ENCODE data around the gene PDSS1.

PDSS1 gene

DNA sequence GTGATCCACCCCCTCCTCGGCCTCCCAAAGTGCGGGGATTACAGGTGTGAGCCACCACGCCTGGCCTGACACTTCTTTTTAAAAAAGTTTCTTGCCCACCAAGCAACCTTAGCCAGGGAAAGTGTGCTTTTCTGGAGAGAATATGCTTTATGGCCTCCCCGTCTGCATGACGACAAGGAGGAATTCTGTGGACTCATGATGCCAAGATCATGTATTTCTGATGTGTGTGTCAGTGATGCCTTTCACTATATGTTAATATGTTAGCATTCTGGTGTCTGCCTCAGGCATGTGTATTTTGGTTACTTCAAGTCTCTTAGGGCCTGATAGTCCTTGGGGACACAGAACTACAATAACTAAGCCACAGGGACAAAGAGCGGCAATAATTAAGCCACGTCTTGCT lies 2.1 kb downstream of the PDSS1 start:
- ChIA-PET POLR2A (no interaction called here), CTCF (no interaction called here)
- no peak for TF ChIP-seq ELF4 (IDR thresholded peaks at IDR 0.05)
- TF ChIP-seq NFRKB (IDR thresholded peaks at IDR 0.05), result no peak
- no peak for TF ChIP-seq HDGF (IDR thresholded peaks at IDR 0.05; ENCODE audit: borderline replicate concordance)
- TF ChIP-seq TARDBP (IDR thresholded peaks at IDR 0.05), result no peak
- TF ChIP-seq ARNT (IDR thresholded peaks at IDR 0.05), result no peak
- no peak for TF ChIP-seq SP1 (IDR thresholded peaks at IDR 0.05)
- no peak for TF ChIP-seq LEF1 (IDR thresholded peaks at IDR 0.05; ENCODE audit: borderline replicate concordance)
- no peak for TF ChIP-seq BHLHE40 (IDR thresholded peaks at IDR 0.05; ENCODE audit: borderline replicate concordance)
- no peak for TF ChIP-seq FOXM1 (IDR thresholded peaks at IDR 0.05; ENCODE audit: borderline replicate concordance)
- TF ChIP-seq, protein P1, sequence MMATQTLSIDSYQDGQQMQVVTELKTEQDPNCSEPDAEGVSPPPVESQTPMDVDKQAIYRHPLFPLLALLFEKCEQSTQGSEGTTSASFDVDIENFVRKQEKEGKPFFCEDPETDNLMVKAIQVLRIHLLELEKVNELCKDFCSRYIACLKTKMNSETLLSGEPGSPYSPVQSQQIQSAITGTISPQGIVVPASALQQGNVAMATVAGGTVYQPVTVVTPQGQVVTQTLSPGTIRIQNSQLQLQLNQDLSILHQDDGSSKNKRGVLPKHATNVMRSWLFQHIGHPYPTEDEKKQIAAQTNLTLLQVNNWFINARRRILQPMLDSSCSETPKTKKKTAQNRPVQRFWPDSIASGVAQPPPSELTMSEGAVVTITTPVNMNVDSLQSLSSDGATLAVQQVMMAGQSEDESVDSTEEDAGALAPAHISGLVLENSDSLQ (IDR thresholded peaks at IDR 0.05), result no peak
- TF ChIP-seq CTBP1 (IDR thresholded peaks at IDR 0.05; ENCODE audit: borderline replicate concordance), result no peak
- no peak for TF ChIP-seq SUZ12 (IDR thresholded peaks at IDR 0.05)

GRCh38 chr10:26700884-26701630 lies 3.6 kb downstream of the PDSS1 start:
- DNase-seq (ENCODE audit: extremely low spot score), result no peak
- TF ChIP-seq BHLHE40 (IDR thresholded peaks at IDR 0.05; ENCODE audit: borderline replicate concordance) (no peak), CTBP1 (IDR thresholded peaks at IDR 0.05; ENCODE audit: borderline replicate concordance) (no peak), TARDBP (IDR thresholded peaks at IDR 0.05) (no peak), HDGF (IDR thresholded peaks at IDR 0.05; ENCODE audit: borderline replicate concordance) (no peak), L3MBTL2 (conservative IDR thresholded peaks at IDR 0.05) (no peak), ARNT (IDR thresholded peaks at IDR 0.05) (no peak), FOXM1 (IDR thresholded peaks at IDR 0.05; ENCODE audit: borderline replicate concordance) (no peak), ZNF384 (IDR thresholded peaks at IDR 0.05) (no peak), NFRKB (IDR thresholded peaks at IDR 0.05) (no peak), LEF1 (IDR thresholded peaks at IDR 0.05; ENCODE audit: borderline replicate concordance) (no peak), ELF4 (IDR thresholded peaks at IDR 0.05) (no peak), FOXA1 (IDR thresholded peaks at IDR 0.05) (no peak), FOXK2 (IDR thresholded peaks at IDR 0.05) (no peak), SP1 (IDR thresholded peaks at IDR 0.05) (no peak), SUZ12 (IDR thresholded peaks at IDR 0.05) (no peak)
- TF ChIP-seq, protein P1 (IDR thresholded peaks at IDR 0.05), result no peak
- CTCF ChIA-PET, result no interaction called here
- POLR2A ChIA-PET, result no interaction called here

More for the DNA sequence above, 2.1 kb downstream of the PDSS1 start:
- DNase-seq (ENCODE audit: extremely low spot score), result no peak

DNA sequence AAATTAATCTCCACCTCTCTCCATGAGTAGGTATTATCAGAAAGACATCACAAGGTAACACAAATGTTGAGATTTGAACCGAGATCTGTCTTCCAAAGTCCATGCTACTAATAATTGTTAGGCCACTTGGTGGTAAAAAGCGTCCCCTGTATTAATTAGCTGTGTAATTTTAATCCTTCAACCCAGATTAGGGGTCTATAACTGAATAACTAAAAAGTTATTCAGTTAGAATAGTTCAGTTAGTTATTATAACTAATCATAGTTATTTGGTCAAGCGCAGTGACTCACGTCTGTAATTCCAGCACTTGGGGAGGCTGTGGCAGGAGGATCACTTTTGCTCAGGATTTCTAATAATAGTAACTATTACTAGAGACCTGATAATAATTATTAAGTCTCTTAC lies 5.6 kb downstream of the PDSS1 start:
- ChIA-PET POLR2A (no interaction called here), CTCF (no interaction called here)
- TF ChIP-seq ELF4 (IDR thresholded peaks at IDR 0.05) (no peak), TARDBP (IDR thresholded peaks at IDR 0.05) (no peak), LEF1 (IDR thresholded peaks at IDR 0.05; ENCODE audit: borderline replicate concordance) (no peak), ZNF384 (IDR thresholded peaks at IDR 0.05) (no peak), L3MBTL2 (conservative IDR thresholded peaks at IDR 0.05) (no peak), FOXM1 (IDR thresholded peaks at IDR 0.05; ENCODE audit: borderline replicate concordance) (no peak), CTBP1 (IDR thresholded peaks at IDR 0.05; ENCODE audit: borderline replicate concordance) (no peak), FOXA1 (IDR thresholded peaks at IDR 0.05) (no peak), NFRKB (IDR thresholded peaks at IDR 0.05) (no peak), BHLHE40 (IDR thresholded peaks at IDR 0.05; ENCODE audit: borderline replicate concordance) (no peak), ARNT (IDR thresholded peaks at IDR 0.05) (no peak), SUZ12 (IDR thresholded peaks at IDR 0.05) (no peak)
- TF ChIP-seq, protein P1 (IDR thresholded peaks at IDR 0.05), result no peak
- no peak for DNase-seq (ENCODE audit: extremely low spot score)

GRCh38 chr10:26703974-26704373 lies 6.5 kb downstream of the PDSS1 start:
- TF ChIP-seq ARNT (IDR thresholded peaks at IDR 0.05), result no peak
- TF ChIP-seq CTBP1 (IDR thresholded peaks at IDR 0.05; ENCODE audit: borderline replicate concordance), result no peak
- no peak for TF ChIP-seq FOXK2 (IDR thresholded peaks at IDR 0.05)
- TF ChIP-seq SUZ12 (IDR thresholded peaks at IDR 0.05), result no peak
- TF ChIP-seq SP1 (IDR thresholded peaks at IDR 0.05), result no peak
- no peak for TF ChIP-seq FOXA1 (IDR thresholded peaks at IDR 0.05)
- TF ChIP-seq, protein P1 (IDR thresholded peaks at IDR 0.05), result no peak
- no peak for TF ChIP-seq ELF4 (IDR thresholded peaks at IDR 0.05)
- no peak for TF ChIP-seq TARDBP (IDR thresholded peaks at IDR 0.05)
- TF ChIP-seq FOXM1 (IDR thresholded peaks at IDR 0.05; ENCODE audit: borderline replicate concordance), result no peak
- TF ChIP-seq BHLHE40 (IDR thresholded peaks at IDR 0.05; ENCODE audit: borderline replicate concordance), result no peak
- TF ChIP-seq LEF1 (IDR thresholded peaks at IDR 0.05; ENCODE audit: borderline replicate concordance), result no peak
- no peak for TF ChIP-seq HDGF (IDR thresholded peaks at IDR 0.05; ENCODE audit: borderline replicate concordance)
- TF ChIP-seq L3MBTL2 (conservative IDR thresholded peaks at IDR 0.05), result no peak
- DNase-seq (ENCODE audit: extremely low spot score), result no peak
- POLR2A ChIA-PET, result no interaction called here
- CTCF ChIA-PET, result no interaction called here

- ChIA-PET POLR2A (no interaction called here), CTCF (no interaction called here)
- TF ChIP-seq NFRKB (IDR thresholded peaks at IDR 0.05) (no peak), LEF1 (IDR thresholded peaks at IDR 0.05; ENCODE audit: borderline replicate concordance) (no peak), BHLHE40 (IDR thresholded peaks at IDR 0.05; ENCODE audit: borderline replicate concordance) (no peak), HDGF (IDR thresholded peaks at IDR 0.05; ENCODE audit: borderline replicate concordance) (no peak), ELF4 (IDR thresholded peaks at IDR 0.05) (no peak), SUZ12 (IDR thresholded peaks at IDR 0.05) (no peak), FOXM1 (IDR thresholded peaks at IDR 0.05; ENCODE audit: borderline replicate concordance) (no peak), ARNT (IDR thresholded peaks at IDR 0.05) (no peak), FOXA1 (IDR thresholded peaks at IDR 0.05) (no peak), TARDBP (IDR thresholded peaks at IDR 0.05) (no peak), L3MBTL2 (conservative IDR thresholded peaks at IDR 0.05) (no peak)
- no peak for DNase-seq (ENCODE audit: extremely low spot score)
Measured at GRCh38 chr10:26706206-26706605, 8.7 kb downstream of the PDSS1 start.
